Peyer's patch (tissue), 4 donors: ENCODE measurements around the gene MAML2.

Experiments used
- CTCF ChIP-seq, 6 experiments: fragments of 450-650 bp in 4 of 6; fragments of 200-600 bp in 2 of 6; sonication (generic) in 1 of 6; IDR thresholded peaks; one replicate each; pipeline ENCODE4 v1.5.1; 2017 to 2019; ENCODE audit warnings: antibody characterized with exemption in 6 of 6, mild to moderate bottlenecking in 3 of 6, moderate library complexity in 1 of 6
- POLR2A ChIP-seq, 2 donors: fragments of 450-650 bp; IDR thresholded peaks; one replicate each; pipeline ENCODE4 v1.5.1; 2017; ENCODE audit warnings: antibody characterized with exemption in 2 of 2, mild to moderate bottlenecking in 2 of 2, moderate library complexity in 2 of 2

GRCh38 chr11:96259134-96259830, 83.7 kb downstream of the MAML2 start:
- TF ChIP-seq CTCF (IDR thresholded peaks at IDR 0.05): no peak
- TF ChIP-seq POLR2A (IDR thresholded peaks at IDR 0.05): no peak
